NT2/D1 (cell line): ENCODE measurements around the gene NEIL3.

Source experiments
- DNase-seq: peaks from one replicate; pipeline ENCODE4 v3.0.0-alpha.2; 2011; ENCODE audit warnings: low read depth, low spot score
- H3K27me3 ChIP-seq: 2 replicates; pipeline ENCODE4 v1.6.0; 2011; ENCODE audit warnings: mild to moderate bottlenecking; ENCODE audit not compliant: insufficient read length, insufficient read depth
- H3K36me3 ChIP-seq: 2 replicates; pipeline ENCODE4 v1.6.1; 2011; ENCODE audit warnings: mild to moderate bottlenecking, low read length, mixed read lengths; ENCODE audit not compliant: insufficient read depth, insufficient read length
- H3K4me1 ChIP-seq: 2 replicates; pipeline ENCODE4 v1.5.1; 2011; ENCODE audit not compliant: insufficient read depth, insufficient read length
- H3K4me3 ChIP-seq: 2 replicates; pipeline ENCODE4 v1.5.1; 2011; ENCODE audit warnings: low read depth; ENCODE audit not compliant: insufficient read length
- H3K9ac ChIP-seq: 2 replicates; pipeline ENCODE4 v1.6.0; 2011; ENCODE audit warnings: low read depth; ENCODE audit not compliant: insufficient read length
- H3K9me3 ChIP-seq: 2 replicates; pipeline ENCODE4 v1.5.1; 2011; ENCODE audit warnings: mild to moderate bottlenecking, low read length; ENCODE audit not compliant: insufficient read depth
- SUZ12 ChIP-seq: IDR thresholded peaks from 2 replicates; pipeline ENCODE4 v1.6.1; 2011; ENCODE audit not compliant: insufficient read length, insufficient read depth; ENCODE audit errors: extremely low read depth
- YY1 ChIP-seq: IDR thresholded peaks from 2 replicates; pipeline ENCODE4 v1.6.1; 2011; ENCODE audit not compliant: insufficient read length, insufficient read depth
- ZNF274 ChIP-seq: IDR thresholded peaks from 2 replicates; pipeline ENCODE4 v1.6.1; 2011; ENCODE audit warnings: mild to moderate bottlenecking, low read depth, low read length

Gene NEIL3

GRCh38 chr4:177386278-177386815 is 76.7 kb downstream of the NEIL3 start:
- H3K36me3 ChIP-seq, result no peaks in the 10 kb centered on the region
- H3K4me3 ChIP-seq, result no peak overlapping the region
- H3K9me3 ChIP-seq, result peaks cover 3% of the 10 kb centered on the region; the same call in 1 of the 2 replicates
- no peaks in the 10 kb centered on the region for H3K4me1 ChIP-seq
- no peak for DNase-seq
- no peaks in the 10 kb centered on the region for H3K27me3 ChIP-seq
- H3K9ac ChIP-seq, result no peak overlapping the region
- no peak for TF ChIP-seq SUZ12
- no peak for TF ChIP-seq YY1
- TF ChIP-seq ZNF274, result no peak

- TF ChIP-seq ZNF274, result no peak
- TF ChIP-seq SUZ12, result no peak
- TF ChIP-seq YY1, result no peak
Measured at GRCh38 chr4:177391287-177391686, 81.6 kb downstream of the NEIL3 start.

GRCh38 chr4:177391953-177392352 is 82.3 kb downstream of the NEIL3 start:
- Histone ChIP-seq H3K27me3 (no peaks in the 10 kb centered on the region), H3K36me3 (no peaks in the 10 kb centered on the region), H3K4me3 (no peak overlapping the region), H3K9ac (no peak overlapping the region), H3K9me3 (no peaks in the 10 kb centered on the region), H3K4me1 (no peaks in the 10 kb centered on the region)
- TF ChIP-seq ZNF274 (no peak), YY1 (no peak), SUZ12 (no peak)
- no peak for DNase-seq

More at GRCh38 chr4:177391287-177391686, 81.6 kb downstream of the NEIL3 start:
- Histone ChIP-seq H3K9ac (no peak overlapping the region), H3K4me1 (no peaks in the 10 kb centered on the region), H3K9me3 (no peaks in the 10 kb centered on the region), H3K4me3 (no peak overlapping the region), H3K27me3 (no peaks in the 10 kb centered on the region), H3K36me3 (no peaks in the 10 kb centered on the region)
- DNase-seq, result no peak

GRCh38 chr4:177393236-177393635 is 83.6 kb downstream of the NEIL3 start:
- H3K27me3 ChIP-seq, result no peaks in the 10 kb centered on the region
- H3K9ac ChIP-seq, result no peak overlapping the region
- H3K9me3 ChIP-seq, result no peaks in the 10 kb centered on the region
- H3K4me3 ChIP-seq, result no peak overlapping the region
- DNase-seq, result no peak
- TF ChIP-seq ZNF274 (no peak), YY1 (no peak), SUZ12 (no peak)
- no peaks in the 10 kb centered on the region for H3K4me1 ChIP-seq
- H3K36me3 ChIP-seq, result no peaks in the 10 kb centered on the region

- H3K9me3 ChIP-seq, result no peaks in the 10 kb centered on the region
- DNase-seq, result no peak
- H3K36me3 ChIP-seq, result no peaks in the 10 kb centered on the region
- H3K9ac ChIP-seq, result no peak overlapping the region
- TF ChIP-seq SUZ12 (no peak), YY1 (no peak), ZNF274 (no peak)
- no peaks in the 10 kb centered on the region for H3K27me3 ChIP-seq
- no peaks in the 10 kb centered on the region for H3K4me1 ChIP-seq
- no peak overlapping the region for H3K4me3 ChIP-seq
Measured at GRCh38 chr4:177396352-177396751, 86.7 kb downstream of the NEIL3 start.

- no peaks in the 10 kb centered on the region for H3K27me3 ChIP-seq
- DNase-seq, result no peak
- no peaks in the 10 kb centered on the region for H3K36me3 ChIP-seq
- no peaks in the 10 kb centered on the region for H3K4me1 ChIP-seq
- H3K4me3 ChIP-seq, result no peak overlapping the region
- no peaks in the 10 kb centered on the region for H3K9me3 ChIP-seq
- H3K9ac ChIP-seq, result no peak overlapping the region
- no peak for TF ChIP-seq SUZ12
- TF ChIP-seq YY1, result no peak
- TF ChIP-seq ZNF274, result no peak
Measured at GRCh38 chr4:177400030-177400429, 90.4 kb downstream of the NEIL3 start.

- no peaks in the 10 kb centered on the region for H3K27me3 ChIP-seq
- no peaks in the 10 kb centered on the region for H3K4me1 ChIP-seq
- H3K36me3 ChIP-seq, result no peaks in the 10 kb centered on the region
- no peak overlapping the region for H3K4me3 ChIP-seq
- H3K9ac ChIP-seq, result no peak overlapping the region
- DNase-seq, result no peak
- no peaks in the 10 kb centered on the region for H3K9me3 ChIP-seq
- TF ChIP-seq YY1 (no peak), SUZ12 (no peak), ZNF274 (no peak)
Measured at GRCh38 chr4:177401658-177402273, 92.1 kb downstream of the NEIL3 start.
